GM12878 (cell line): ENCODE data around the gene FAM117B. TPM values are rescaled to one million over a fixed set of nuclear protein-coding genes. Genes with fewer than 3 reads are reported as not detected.

ENCODE experiments used
- ATF7 ChIP-seq: fragments of 450-650 bp; IDR thresholded peaks from 2 replicates; pipeline ENCODE4 v1.6.1; 2016; ENCODE audit warnings: low read depth, mild to moderate bottlenecking
- BHLHE40 ChIP-seq, 2 experiments: fragments of 450-650 bp in 1 of 2; IDR thresholded peaks; 2 replicates each; pipeline ENCODE4 v1.6.1; 2011 to 2017; ENCODE audit warnings: low read depth in 2 of 2, borderline replicate concordance in 1 of 2, improper control_type of control experiment in 1 of 2, low read length in 1 of 2, mild to moderate bottlenecking in 1 of 2
- BMI1 ChIP-seq: fragments of 450-650 bp; IDR thresholded peaks from 2 replicates; pipeline ENCODE4 v1.6.1; 2016; ENCODE audit warnings: mild to moderate bottlenecking, moderate library complexity, borderline replicate concordance
- BRCA1 ChIP-seq: IDR thresholded peaks from 2 replicates; pipeline ENCODE4 v1.6.1; 2011; ENCODE audit warnings: low read depth, low read length, improper control_type of control experiment
- EP300 ChIP-seq, 2 experiments: fragments of 150-350 bp in 1 of 2; IDR thresholded peaks; 2 replicates each; pipeline ENCODE4 v1.6.1; 2011 to 2012; ENCODE audit warnings: low read depth in 2 of 2, low read length in 2 of 2, borderline replicate concordance in 1 of 2, improper control_type of control experiment in 1 of 2, inconsistent platforms in 1 of 2; ENCODE audit not compliant: control insufficient read depth in 1 of 2
- IKZF2 ChIP-seq, 2 experiments: fragments of 450-650 bp; IDR thresholded peaks; 2 replicates each; pipeline ENCODE4 v1.6.1; 2017; ENCODE audit warnings: mild to moderate bottlenecking in 2 of 2, moderate library complexity in 2 of 2
- JUND ChIP-seq: IDR thresholded peaks from 2 replicates; pipeline ENCODE4 v1.6.1; 2012; ENCODE audit warnings: low read depth, mild to moderate bottlenecking, low read length, improper control_type of control experiment, moderate library complexity
- MTA3 ChIP-seq: IDR thresholded peaks from 2 replicates; pipeline ENCODE4 v1.6.1; 2012; ENCODE audit warnings: low read length, inconsistent platforms, borderline replicate concordance
- NR2C2 ChIP-seq: IDR thresholded peaks from 2 replicates; pipeline ENCODE4 v1.6.1; 2011; ENCODE audit warnings: borderline replicate concordance, low read depth; ENCODE audit not compliant: control insufficient read depth, insufficient read length
- RFX5 ChIP-seq: IDR thresholded peaks from 2 replicates; pipeline ENCODE4 v1.6.1; 2011; ENCODE audit warnings: low read depth, low read length, improper control_type of control experiment
- SRF ChIP-seq, 2 experiments: IDR thresholded peaks; 2 replicates each; pipeline ENCODE4 v1.6.1; 2011; ENCODE audit warnings: low read depth in 2 of 2, low read length in 2 of 2, mild to moderate bottlenecking in 1 of 2, moderate library complexity in 1 of 2
- ZNF384 ChIP-seq: IDR thresholded peaks from 2 replicates; pipeline ENCODE4 v1.6.1; 2012; ENCODE audit warnings: low read depth, mild to moderate bottlenecking, low read length, improper control_type of control experiment, borderline replicate concordance
- ZNF622 ChIP-seq: fragments of 450-650 bp; IDR thresholded peaks from 2 replicates; pipeline ENCODE4 v1.6.1; 2017; ENCODE audit warnings: mild to moderate bottlenecking, inconsistent platforms
- polyA plus RNA-seq, 11 experiments: library from polyadenylated mRNA; depleted of rRNA in 4 of 11; unstranded in 6 of 11; stranded (reverse) in 5 of 11; fragments of >200 nt; fragmentation: Nextera tagmentation in 4 of 11; fragmentation: Illumina TruSeq in 1 of 11; extraction: Ambion mirVana in 4 of 11; extraction: Trizol in 1 of 11; gene quantifications; 1 replicate in 1 of 11; 2 replicates in 10 of 11; pipeline versions ENCODE4 v1.2.1 to v1.2.3, GENCODE V29; 2011 to 2016; ENCODE audit warnings: inconsistent platforms in 2 of 11, missing spikeins in 2 of 11, low read depth in 1 of 11
- total RNA-seq, 4 experiments: library from RNA; depleted of rRNA in 3 of 4; stranded (reverse); fragments of >200 nt in 3 of 4; fragmentation: Illumina TruSeq in 1 of 4; extraction: Trizol in 1 of 4; gene quantifications; 2 replicates each; pipeline versions ENCODE4 v1.2.1 to v1.2.3, GENCODE V29; 2013 to 2021
- TF ChIP-seq, protein P1 (sequence below): fragments of 450-650 bp; IDR thresholded peaks from 2 replicates; pipeline ENCODE4 v1.6.1; 2017; ENCODE audit warnings: antibody characterized with exemption, mild to moderate bottlenecking, moderate library complexity
- TF ChIP-seq, protein P2 (sequence below): fragments of 450-650 bp; IDR thresholded peaks from 2 replicates; pipeline ENCODE4 v1.6.1; 2017; ENCODE audit warnings: mild to moderate bottlenecking, moderate library complexity
- TF ChIP-seq, protein P3 (sequence below): fragments of 450-650 bp; IDR thresholded peaks from 2 replicates; pipeline ENCODE4 v1.6.1; 2017; ENCODE audit warnings: low read depth, mild to moderate bottlenecking, moderate library complexity
- TF ChIP-seq, protein P4 (sequence below): fragments of 450-650 bp; IDR thresholded peaks from 2 replicates; pipeline ENCODE4 v1.6.1; 2014; ENCODE audit warnings: mild to moderate bottlenecking
- TF ChIP-seq, protein P5 (sequence below): IDR thresholded peaks from 2 replicates; pipeline ENCODE4 v1.6.1; 2011; ENCODE audit warnings: borderline replicate concordance, low read depth, mild to moderate bottlenecking, moderate library complexity, low read length; ENCODE audit not compliant: insufficient read depth, poor library complexity, severe bottlenecking

Gene FAM117B
- total and polyA plus RNA-seq, 10 of the 15 experiments (the other 5 are each of a cell fraction or from before 2014, with no cell fraction given): 1.6 to 7.6 (median 4.2) TPM

DNA sequence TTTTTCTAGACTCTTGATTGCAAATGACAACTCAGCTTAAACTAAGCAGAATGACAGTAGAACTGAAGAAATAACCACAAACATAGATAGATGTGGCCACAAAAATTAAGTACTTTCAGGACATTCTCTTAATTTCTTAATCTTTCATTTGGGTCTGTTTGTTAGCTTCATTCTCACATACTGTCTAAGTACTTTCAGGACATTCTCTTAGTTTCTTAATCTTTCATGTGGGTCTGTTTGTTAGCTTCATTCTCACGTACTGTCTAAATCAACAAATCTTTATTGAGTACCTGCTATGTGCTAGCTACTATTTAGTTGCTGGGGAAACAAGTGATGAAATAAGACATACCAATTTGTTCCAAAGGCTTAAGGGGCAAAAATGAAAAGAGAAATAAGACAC is 35.1 kb downstream of the FAM117B start (continued):
- TF ChIP-seq, protein P1, sequence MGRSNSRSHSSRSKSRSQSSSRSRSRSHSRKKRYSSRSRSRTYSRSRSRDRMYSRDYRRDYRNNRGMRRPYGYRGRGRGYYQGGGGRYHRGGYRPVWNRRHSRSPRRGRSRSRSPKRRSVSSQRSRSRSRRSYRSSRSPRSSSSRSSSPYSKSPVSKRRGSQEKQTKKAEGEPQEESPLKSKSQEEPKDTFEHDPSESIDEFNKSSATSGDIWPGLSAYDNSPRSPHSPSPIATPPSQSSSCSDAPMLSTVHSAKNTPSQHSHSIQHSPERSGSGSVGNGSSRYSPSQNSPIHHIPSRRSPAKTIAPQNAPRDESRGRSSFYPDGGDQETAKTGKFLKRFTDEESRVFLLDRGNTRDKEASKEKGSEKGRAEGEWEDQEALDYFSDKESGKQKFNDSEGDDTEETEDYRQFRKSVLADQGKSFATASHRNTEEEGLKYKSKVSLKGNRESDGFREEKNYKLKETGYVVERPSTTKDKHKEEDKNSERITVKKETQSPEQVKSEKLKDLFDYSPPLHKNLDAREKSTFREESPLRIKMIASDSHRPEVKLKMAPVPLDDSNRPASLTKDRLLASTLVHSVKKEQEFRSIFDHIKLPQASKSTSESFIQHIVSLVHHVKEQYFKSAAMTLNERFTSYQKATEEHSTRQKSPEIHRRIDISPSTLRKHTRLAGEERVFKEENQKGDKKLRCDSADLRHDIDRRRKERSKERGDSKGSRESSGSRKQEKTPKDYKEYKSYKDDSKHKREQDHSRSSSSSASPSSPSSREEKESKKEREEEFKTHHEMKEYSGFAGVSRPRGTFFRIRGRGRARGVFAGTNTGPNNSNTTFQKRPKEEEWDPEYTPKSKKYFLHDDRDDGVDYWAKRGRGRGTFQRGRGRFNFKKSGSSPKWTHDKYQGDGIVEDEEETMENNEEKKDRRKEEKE: no peak
- TF ChIP-seq ZNF384 (peak; percentile 38; the same call in 1 of the 2 replicates), SRF (IDR thresholded peaks at IDR 0.05; ENCODE audit: low read depth in 2 of 2, low read length in 2 of 2) (no peak), JUND (no peak), BMI1 (no peak), IKZF2 (IDR thresholded peaks at IDR 0.05) (peak in 1 of 2 experiments; percentile 66; a peak in 1 of 4 replicates), NR2C2 (no peak), MTA3 (no peak), RFX5 (peak; percentile 73), ATF7 (peak; percentile 75), ZNF622 (no peak), EP300 (IDR thresholded peaks at IDR 0.05; ENCODE audit: borderline replicate concordance in 1 of 2, control insufficient read depth in 1 of 2, low read depth in 2 of 2, low read length in 2 of 2) (peak; percentile 24 to 43; a peak in 1 of 4 replicates), BHLHE40 (IDR thresholded peaks at IDR 0.05; ENCODE audit: borderline replicate concordance in 1 of 2, low read depth in 2 of 2, low read length in 1 of 2) (peak in 1 of 2 experiments; percentile 24; a peak in 1 of 4 replicates), BRCA1 (no peak)
- TF ChIP-seq, protein P2, sequence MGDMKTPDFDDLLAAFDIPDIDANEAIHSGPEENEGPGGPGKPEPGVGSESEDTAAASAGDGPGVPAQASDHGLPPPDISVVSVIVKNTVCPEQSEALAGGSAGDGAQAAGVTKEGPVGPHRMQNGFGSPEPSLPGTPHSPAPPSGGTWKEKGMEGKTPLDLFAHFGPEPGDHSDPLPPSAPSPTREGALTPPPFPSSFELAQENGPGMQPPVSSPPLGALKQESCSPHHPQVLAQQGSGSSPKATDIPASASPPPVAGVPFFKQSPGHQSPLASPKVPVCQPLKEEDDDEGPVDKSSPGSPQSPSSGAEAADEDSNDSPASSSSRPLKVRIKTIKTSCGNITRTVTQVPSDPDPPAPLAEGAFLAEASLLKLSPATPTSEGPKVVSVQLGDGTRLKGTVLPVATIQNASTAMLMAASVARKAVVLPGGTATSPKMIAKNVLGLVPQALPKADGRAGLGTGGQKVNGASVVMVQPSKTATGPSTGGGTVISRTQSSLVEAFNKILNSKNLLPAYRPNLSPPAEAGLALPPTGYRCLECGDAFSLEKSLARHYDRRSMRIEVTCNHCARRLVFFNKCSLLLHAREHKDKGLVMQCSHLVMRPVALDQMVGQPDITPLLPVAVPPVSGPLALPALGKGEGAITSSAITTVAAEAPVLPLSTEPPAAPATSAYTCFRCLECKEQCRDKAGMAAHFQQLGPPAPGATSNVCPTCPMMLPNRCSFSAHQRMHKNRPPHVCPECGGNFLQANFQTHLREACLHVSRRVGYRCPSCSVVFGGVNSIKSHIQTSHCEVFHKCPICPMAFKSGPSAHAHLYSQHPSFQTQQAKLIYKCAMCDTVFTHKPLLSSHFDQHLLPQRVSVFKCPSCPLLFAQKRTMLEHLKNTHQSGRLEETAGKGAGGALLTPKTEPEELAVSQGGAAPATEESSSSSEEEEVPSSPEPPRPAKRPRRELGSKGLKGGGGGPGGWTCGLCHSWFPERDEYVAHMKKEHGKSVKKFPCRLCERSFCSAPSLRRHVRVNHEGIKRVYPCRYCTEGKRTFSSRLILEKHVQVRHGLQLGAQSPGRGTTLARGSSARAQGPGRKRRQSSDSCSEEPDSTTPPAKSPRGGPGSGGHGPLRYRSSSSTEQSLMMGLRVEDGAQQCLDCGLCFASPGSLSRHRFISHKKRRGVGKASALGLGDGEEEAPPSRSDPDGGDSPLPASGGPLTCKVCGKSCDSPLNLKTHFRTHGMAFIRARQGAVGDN: 0 out of 2 replicates have a peak, but pooled peaks have one; percentile 24
- TF ChIP-seq, protein P3, sequence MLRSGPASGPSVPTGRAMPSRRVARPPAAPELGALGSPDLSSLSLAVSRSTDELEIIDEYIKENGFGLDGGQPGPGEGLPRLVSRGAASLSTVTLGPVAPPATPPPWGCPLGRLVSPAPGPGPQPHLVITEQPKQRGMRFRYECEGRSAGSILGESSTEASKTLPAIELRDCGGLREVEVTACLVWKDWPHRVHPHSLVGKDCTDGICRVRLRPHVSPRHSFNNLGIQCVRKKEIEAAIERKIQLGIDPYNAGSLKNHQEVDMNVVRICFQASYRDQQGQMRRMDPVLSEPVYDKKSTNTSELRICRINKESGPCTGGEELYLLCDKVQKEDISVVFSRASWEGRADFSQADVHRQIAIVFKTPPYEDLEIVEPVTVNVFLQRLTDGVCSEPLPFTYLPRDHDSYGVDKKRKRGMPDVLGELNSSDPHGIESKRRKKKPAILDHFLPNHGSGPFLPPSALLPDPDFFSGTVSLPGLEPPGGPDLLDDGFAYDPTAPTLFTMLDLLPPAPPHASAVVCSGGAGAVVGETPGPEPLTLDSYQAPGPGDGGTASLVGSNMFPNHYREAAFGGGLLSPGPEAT: 0 out of 2 replicates have a peak, but pooled peaks have one; percentile 50
- TF ChIP-seq, protein P4, sequence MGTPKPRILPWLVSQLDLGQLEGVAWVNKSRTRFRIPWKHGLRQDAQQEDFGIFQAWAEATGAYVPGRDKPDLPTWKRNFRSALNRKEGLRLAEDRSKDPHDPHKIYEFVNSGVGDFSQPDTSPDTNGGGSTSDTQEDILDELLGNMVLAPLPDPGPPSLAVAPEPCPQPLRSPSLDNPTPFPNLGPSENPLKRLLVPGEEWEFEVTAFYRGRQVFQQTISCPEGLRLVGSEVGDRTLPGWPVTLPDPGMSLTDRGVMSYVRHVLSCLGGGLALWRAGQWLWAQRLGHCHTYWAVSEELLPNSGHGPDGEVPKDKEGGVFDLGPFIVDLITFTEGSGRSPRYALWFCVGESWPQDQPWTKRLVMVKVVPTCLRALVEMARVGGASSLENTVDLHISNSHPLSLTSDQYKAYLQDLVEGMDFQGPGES: no peak
- TF ChIP-seq, protein P5, sequence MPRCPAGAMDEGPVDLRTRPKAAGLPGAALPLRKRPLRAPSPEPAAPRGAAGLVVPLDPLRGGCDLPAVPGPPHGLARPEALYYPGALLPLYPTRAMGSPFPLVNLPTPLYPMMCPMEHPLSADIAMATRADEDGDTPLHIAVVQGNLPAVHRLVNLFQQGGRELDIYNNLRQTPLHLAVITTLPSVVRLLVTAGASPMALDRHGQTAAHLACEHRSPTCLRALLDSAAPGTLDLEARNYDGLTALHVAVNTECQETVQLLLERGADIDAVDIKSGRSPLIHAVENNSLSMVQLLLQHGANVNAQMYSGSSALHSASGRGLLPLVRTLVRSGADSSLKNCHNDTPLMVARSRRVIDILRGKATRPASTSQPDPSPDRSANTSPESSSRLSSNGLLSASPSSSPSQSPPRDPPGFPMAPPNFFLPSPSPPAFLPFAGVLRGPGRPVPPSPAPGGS: no peak
